GM19240 (cell line): ENCODE data around the gene KIF5A.
"Not testable (repeated sequence)": the region's sequence is repeated elsewhere in the genome, so short reads cannot be mapped to it uniquely, and the experiment has no call there.

Source experiments
- DNase-seq: peaks from one replicate; pipeline ENCODE4 v3.0.0; 2011; ENCODE audit warnings: low spot score; ENCODE audit not compliant: insufficient read length

Gene KIF5A

DNA sequence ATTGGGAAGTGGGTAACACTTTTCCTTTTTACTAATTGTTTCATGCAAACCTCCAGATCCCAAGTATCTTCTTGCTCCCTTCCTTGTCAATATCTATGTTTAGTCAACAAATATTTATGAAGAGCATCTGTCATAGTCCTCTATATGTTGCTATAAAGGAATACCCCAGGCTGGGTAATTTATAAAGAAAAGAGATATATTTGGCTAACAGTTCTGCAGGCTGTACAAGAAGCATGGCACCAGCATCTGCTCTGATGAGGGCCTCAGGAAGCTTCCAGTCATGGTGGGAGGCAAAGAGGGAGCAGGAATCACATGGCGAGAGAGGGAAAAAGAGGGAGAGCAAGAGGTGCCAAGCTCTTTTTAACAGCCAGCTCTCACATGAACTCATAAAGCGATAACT is 4.6 kb downstream of the KIF5A start:
- no peak for DNase-seq

DNA sequence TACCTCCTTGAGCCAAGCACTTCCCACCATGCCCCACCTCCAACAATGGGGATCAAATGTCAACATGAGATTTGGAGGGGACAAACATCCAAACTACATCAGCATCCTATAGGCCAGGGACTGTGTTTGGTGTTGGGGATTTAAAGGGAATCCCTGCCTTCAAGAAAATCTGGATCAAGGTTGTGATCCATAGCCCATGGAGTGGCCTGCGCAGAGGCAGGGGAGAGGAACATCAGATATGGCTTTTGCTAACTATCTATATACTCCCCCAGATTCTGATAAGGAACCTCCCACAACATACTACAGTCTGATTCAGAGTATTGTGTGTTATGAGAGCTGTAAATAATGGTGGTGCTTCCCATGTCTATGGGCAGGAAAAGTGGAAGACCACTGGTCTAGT is 5.1 kb downstream of the KIF5A start:
- no peak for DNase-seq

DNA sequence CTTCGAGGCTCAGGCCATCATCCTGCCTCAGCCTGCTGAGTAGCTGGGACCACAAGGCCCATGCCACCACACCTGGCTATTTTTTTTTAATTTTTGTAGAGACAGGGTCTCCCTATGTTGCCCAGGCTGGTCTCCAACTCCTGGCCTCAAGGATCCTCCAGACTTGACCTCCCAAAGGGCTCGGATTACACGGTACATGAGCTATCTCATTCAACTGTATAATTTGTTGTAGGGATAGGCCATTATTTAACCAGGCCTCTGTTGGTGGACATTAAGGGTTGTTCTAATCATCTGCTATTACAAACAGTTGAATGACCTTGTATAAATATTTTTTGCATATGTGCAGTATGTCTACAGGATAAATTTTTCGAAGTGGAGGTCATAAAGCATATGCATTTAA is 9.0 kb downstream of the KIF5A start:
- no peak for DNase-seq

- DNase-seq = no peak
Measured at GRCh38 chr12:57560516-57560915, 10.7 kb downstream of the KIF5A start.

DNA sequence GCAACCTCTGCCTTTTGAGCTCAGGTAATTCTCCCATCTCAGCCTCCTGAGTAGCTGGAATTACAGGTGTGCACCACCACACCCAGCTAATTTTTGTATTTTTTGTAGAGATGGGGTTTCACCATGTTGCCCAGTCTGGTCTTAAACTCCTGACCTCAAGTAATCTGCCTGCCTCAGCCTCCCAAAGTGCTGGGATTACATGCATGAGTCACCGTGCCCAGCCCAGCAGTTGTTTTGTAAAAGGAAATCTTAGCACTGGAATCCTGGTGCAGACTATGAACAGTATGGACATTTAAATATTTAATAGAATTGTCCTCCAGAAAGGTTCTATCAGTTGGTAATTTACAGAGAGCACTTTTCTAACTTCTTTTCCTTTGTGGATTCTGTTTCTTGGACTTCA is 11.3 kb downstream of the KIF5A start:
- not testable (repeated sequence) for DNase-seq

GRCh38 chr12:57563358-57563757 is 13.5 kb downstream of the KIF5A start:
- no peak for DNase-seq

GRCh38 chr12:57564178-57564740 is 14.4 kb downstream of the KIF5A start:
- no peak for DNase-seq

DNA sequence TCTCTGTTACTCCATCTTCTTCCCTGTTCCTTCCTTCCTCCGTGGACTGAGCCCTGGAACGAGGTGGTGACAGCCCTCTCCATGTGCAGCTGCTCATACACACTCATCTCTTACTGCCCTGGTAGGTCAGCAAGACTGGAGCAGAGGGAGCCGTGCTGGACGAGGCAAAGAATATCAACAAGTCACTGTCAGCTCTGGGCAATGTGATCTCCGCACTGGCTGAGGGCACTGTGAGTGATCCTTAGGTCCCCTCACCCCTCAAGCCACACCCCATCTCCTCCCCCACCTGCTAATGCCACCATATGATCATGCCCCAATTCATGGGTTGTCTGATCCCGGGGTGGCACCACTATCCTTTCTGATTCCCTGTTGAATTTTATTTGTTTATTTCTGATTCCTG is 19.0 kb downstream of the KIF5A start:
- no peak for DNase-seq

DNA sequence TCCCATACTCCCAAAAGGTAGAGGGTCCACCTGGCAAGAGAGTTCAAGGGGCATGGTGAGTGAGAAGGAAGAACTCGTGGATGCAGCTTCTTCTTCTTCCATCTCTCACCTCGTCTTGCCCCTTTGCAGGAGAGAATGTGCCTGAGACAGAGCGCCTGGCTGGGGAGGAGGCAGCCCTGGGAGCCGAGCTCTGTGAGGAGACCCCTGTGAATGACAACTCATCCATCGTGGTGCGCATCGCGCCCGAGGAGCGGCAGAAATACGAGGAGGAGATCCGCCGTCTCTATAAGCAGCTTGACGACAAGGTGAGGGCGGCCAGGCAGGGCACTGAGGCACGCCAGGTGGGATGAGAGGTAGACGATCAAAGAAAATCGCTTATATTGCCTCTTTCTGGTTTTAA is 20.0 kb downstream of the KIF5A start:
- DNase-seq = no peak

DNA sequence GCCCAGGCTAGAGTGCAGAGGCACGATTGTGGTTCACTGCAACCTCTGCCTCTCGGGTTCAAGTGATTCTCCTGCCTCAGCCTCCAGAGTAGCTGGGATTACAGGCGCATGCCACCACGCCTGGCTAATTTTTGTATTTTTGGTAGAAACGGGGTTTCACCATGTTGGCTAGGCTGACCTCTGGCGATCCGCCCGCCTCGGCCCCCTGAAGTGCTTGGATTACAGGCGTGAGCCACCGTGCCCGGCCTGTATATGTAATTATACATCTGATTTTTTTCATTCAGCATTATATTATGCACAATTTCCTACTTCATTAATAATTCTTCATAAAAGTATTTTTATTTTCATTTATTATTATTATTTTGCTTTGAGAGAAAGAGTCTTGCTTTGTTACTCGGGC is 20.6 kb downstream of the KIF5A start:
- DNase-seq = not testable (repeated sequence)

DNA sequence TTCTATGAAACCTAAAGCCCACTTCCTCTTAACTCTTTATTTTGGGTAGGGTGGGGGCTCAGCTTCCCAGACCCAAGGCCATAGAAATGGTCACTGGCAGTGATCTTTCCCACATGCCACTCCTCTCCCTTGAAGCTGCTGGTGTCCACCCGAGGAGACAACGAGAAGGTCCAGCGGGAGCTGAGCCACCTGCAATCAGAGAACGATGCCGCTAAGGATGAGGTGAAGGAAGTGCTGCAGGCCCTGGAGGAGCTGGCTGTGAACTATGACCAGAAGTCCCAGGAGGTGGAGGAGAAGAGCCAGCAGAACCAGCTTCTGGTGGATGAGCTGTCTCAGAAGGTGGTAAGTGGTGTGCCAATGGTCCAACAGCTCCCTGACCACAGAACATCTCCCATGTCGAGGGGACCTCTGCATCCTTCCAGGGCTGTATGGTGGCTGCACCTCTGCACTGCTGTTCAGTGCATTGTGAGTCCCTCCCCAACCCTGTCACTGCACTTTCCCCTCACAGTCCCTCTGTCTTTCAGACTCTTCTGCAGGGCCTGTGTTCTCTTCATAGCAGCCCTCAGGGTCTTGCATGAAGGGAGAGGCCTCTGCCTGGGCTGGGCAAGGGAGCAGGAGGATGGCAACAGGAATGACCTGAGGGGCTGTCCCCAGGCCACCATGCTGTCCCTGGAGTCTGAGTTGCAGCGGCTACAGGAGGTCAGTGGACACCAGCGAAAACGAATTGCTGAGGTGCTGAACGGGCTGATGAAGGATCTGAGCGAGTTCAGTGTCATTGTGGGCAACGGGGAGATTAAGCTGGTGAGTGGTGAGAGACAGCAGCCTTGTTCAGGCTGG is 22.3 kb downstream of the KIF5A start:
- DNase-seq = no peak

GRCh38 chr12:57574795-57575194 is 25.0 kb downstream of the KIF5A start:
- DNase-seq = no peak

DNA sequence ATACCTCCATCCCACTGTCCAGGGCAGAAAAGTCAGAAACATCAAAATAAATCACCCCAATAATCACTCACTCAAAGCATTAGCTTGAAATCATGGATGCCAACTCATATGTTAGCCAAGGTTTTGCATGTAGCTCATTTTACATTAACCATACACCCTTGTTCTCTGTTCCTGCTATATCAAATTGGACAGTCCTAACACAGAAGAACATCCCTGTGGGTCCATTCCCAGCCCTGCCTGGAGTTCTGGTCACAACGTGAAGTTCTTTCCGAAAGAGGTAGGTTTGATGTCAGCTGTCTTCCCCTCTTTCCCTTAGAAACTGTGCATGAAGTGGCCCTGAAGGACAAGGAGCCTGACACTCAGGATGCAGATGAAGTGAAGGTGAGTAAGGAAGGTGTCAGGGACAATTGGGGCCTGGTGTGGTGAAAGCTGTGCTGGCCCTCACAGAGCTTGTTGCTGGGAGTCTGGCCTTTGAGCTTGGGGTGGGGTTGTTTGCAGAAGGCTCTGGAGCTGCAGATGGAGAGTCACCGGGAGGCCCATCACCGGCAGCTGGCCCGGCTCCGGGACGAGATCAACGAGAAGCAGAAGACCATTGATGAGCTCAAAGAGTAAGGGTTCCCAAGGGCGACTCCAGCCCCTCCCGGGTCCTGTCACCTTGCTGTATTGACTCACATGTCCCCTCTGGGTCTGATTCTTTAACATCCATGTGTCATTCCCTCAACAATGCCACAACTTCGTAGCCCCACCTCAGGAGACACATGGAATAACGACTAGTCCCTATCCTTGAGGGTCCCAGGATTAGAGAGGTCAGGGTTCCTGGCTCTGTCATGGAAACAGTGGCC is 26.1 kb downstream of the KIF5A start:
- DNase-seq = no peak

GRCh38 chr12:57576613-57577160 is 26.8 kb downstream of the KIF5A start:
- DNase-seq = no peak

DNA sequence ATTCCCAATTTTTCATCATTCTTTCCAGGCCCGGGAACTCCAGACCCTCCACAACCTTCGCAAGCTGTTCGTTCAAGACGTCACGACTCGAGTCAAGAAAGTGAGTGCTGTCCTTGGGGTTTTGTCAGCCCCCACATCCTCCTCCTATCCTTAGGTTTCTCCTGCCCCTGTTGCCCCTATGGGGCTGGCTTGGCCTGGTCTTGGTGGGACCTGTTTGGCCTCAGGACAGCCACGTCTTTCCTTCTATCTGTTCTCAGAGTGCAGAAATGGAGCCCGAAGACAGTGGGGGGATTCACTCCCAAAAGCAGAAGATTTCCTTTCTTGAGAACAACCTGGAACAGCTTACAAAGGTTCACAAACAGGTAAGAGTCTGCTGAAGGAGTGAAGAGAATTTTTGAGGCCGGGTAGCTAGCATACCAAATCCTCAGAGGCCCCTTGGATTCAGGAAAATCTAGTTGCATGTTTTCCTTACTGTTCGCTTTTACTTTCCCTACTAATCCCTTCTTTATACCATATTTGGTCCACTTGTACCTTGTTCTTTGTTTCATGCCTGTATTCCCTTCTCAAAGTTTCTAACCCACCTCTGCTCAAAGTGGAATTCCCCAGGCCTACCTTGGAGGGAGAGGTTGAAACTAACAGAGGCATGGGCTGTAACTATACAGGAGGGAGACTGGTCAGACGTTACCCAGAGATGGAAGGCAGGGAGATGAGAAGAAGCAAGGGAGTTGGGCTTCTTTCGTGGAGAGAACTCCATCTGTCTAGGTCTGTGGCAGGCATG is 28.3 kb downstream of the KIF5A start:
- DNase-seq = no peak

DNA sequence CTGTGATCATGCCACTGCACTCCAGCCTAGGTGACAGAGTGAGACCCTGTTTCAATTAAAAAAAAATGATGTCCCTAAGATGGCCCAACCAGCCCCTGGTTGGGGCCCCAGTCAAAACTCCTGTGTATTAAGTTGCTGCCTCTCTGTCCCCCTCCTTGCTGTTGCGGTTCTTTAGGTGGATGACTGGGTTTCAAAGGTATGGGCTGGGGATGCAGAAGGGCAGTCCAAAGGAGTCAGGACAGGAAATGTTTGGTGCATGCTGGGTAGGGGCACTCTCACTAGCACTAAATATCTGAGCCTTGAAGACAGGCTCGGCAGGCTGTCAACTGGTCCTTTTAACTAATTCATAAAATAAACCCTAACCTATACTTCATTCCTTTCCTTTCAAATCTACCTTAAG is 29.2 kb downstream of the KIF5A start:
- DNase-seq = no peak

DNA sequence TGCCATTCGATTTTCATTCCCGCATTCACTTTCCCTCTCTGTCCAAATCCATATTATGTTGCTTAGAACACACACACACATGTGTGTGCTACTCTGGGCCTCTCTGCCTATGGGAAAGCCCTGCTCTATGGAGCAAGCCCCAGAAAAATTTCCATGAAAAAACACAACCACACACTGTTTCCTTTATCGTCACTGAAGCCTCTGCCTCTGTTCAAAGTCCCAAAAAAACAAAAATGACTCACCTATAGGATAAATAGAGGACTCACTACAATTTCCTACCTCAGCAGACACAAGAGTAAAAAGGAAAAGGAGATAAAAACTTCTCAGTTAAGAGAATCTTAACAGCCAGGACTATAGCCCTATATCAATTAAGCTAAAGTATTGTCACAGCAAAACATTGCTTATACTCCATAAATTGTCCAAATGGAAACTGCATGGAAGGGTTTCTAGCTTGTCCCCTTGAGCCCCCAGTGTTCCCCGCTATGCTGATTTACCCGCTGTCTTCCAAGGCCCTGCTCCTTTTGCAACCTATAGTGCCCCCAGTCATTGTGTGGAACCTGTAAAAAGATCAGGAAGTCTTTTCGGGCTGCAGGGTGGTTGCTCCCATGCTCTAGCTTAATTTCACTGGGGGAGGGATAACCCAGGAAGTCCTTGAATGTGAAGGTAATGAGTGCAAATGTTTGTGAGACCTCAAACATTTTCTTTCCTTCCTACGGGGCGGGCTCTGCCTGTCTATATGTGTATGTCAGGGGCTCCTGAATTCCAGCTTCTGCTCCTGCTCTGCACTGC is 30.0 kb downstream of the KIF5A start:
- DNase-seq = no peak

- no peak for DNase-seq
Measured at GRCh38 chr12:57580466-57580795, 30.6 kb downstream of the KIF5A start.

GRCh38 chr12:57581802-57582201 is 32.0 kb downstream of the KIF5A start:
- DNase-seq = no peak

- no peak for DNase-seq
Measured at GRCh38 chr12:57582440-57582839, 32.6 kb downstream of the KIF5A start.
